Dendritic cell treated with granulocyte-macrophage colony-stimulating factor and Interleukin-4, amounts not matched to agents 40 ng/mL and 50 ng/mL, for 4 days (primary cell): ENCODE data around the gene CLECL1.
"Not testable (repeated sequence)": the region's sequence is repeated elsewhere in the genome, so short reads cannot be mapped to it uniquely, and the experiment has no call there.

Source experiments
- H3K27ac Mint-ChIP-seq: one replicate; pipeline ENCODE4 v1.8.0; 2022; ENCODE audit warnings: mild to moderate bottlenecking, mixed read lengths
- H3K27me3 Mint-ChIP-seq: one replicate; pipeline ENCODE4 v1.8.0; 2022; ENCODE audit warnings: mild to moderate bottlenecking, mixed read lengths
- H3K36me3 Mint-ChIP-seq: one replicate; pipeline ENCODE4 v1.8.0; 2022; ENCODE audit warnings: low read depth, mixed read lengths
- H3K4me1 Mint-ChIP-seq: one replicate; pipeline ENCODE4 v1.8.0; 2022; ENCODE audit warnings: low read depth, mixed read lengths
- H3K4me3 Mint-ChIP-seq: one replicate; pipeline ENCODE4 v1.8.0; 2022; ENCODE audit warnings: mild to moderate bottlenecking, moderate library complexity, mixed read lengths
- H3K9me3 Mint-ChIP-seq: one replicate; pipeline ENCODE4 v1.8.0; 2022; ENCODE audit warnings: mixed read lengths
- intact Hi-C: fragments of 100-400 bp; cut with micrococcal nuclease; formaldehyde crosslinking; loops from one replicate; pipeline ENCODE4 v1.15.0; 2022

The CLECL1 gene

DNA sequence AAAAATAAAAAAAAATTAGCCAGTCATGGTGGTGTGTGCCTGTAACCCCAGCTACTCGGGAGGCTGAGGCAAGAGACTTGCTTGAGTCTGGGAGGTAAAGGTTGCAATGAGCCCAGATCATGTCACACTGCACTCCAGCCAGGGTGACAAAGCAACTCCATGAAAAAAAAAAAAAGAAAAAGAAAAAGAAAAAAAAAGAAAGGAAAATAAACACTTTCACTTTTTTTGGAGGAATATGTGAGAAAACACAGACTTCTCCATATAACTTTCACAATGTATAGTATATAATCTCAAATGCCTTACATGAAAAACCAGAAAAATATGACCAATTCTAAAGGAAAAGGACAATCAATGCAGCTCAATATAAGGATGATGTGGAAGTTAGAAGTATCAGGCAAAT is 8.9 kb downstream of the CLECL1 start:
- H3K4me1 Mint-ChIP-seq: peaks cover 23% of the 10 kb centered on the region

DNA sequence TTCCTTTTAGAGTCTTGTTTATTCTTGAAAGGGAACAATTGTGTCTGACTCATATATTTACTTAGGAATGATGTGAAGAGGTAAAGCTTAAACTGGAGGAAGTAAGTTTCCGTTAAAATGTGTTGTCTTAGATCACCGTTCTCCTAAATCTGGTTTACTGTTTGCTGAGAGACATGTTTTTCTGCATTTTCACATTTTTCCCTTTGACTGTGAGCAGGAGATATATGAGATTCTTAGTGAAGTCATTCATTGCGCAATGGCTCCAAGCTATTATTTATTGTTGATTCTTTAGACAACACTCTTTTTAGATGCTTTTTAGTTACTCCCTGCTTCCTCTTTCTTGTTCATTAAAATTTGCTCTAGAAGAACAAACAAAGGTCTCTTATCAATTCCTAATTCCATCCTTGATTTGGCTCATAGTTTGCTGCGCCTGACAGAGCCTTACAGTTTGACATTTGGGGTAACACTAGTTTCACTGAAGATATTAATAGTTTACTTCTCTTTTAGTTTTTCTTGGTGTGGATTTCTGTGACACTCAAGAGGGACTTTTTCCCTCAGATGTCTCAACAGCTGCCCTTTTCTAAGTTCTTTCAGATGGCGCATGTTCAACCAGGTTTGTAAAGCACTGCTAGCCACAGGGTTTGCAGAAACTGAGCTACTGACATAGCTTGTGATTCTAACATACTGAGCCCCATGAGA is 11.4 kb downstream of the CLECL1 start:
- Mint-ChIP-seq H3K27me3 (no peaks in the 10 kb centered on the region), H3K36me3 (peaks cover 9% of the 10 kb centered on the region), H3K9me3 (no peaks in the 10 kb centered on the region), H3K4me1 (peaks cover 23% of the 10 kb centered on the region), H3K27ac (peak overlapping the region; percentile 66), H3K4me3 (no peak overlapping the region)
- intact Hi-C loops: no loop called here

More for the DNA sequence above, 8.9 kb downstream of the CLECL1 start:
- peaks cover 6% of the 10 kb centered on the region for H3K36me3 Mint-ChIP-seq
- H3K9me3 Mint-ChIP-seq: no peaks in the 10 kb centered on the region
- H3K4me3 Mint-ChIP-seq: no peak overlapping the region
- no peak overlapping the region for H3K27ac Mint-ChIP-seq
- no peaks in the 10 kb centered on the region for H3K27me3 Mint-ChIP-seq
- intact Hi-C loops: no loop called here

DNA sequence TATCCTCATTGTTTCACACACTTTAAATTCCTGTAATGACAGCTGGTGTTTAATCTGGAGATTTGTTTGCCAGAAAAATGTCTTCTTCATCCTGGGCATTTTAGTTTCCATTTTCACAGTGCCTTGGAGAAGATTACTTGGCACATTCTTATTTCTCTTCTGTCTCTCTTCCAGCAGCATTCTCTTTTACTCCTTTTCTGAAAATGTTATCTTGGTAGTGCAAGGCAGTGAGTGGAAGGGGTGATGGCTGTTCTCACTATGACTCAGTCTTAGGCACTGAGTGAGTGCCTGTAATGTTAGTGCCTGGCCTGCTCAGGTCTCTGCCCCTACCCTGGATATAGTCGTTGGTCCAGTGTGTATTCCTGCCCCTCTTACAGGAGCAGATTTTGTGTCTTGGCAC is 13.1 kb downstream of the CLECL1 start:
- H3K4me1 Mint-ChIP-seq: peaks cover 31% of the 10 kb centered on the region
- no peak overlapping the region for H3K4me3 Mint-ChIP-seq
- peaks cover 20% of the 10 kb centered on the region for H3K36me3 Mint-ChIP-seq
- H3K27ac Mint-ChIP-seq: no peak overlapping the region
- intact Hi-C loops: no loop called here
- H3K27me3 Mint-ChIP-seq: no peaks in the 10 kb centered on the region
- H3K9me3 Mint-ChIP-seq: no peaks in the 10 kb centered on the region

DNA sequence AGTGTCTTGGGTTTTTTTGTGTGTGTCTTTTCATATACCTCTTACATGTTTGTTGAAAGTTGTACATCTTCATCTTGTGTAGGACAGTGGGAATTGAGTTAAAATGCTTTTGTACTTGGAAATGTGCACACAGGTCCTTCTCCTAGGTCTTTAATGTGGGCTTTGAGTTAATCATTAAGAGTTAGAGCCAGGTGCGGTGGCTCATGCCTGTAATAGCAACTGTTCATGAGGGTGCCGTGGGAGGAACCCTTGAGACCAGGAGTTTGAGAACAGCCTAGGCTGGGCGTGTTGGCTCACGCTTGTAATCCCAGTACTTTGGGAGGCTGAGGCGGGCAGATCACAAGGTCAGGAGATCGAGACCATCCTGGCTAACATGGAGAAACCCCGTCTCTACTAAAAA is 13.9 kb downstream of the CLECL1 start:
- peaks cover 31% of the 10 kb centered on the region for H3K4me1 Mint-ChIP-seq

DNA sequence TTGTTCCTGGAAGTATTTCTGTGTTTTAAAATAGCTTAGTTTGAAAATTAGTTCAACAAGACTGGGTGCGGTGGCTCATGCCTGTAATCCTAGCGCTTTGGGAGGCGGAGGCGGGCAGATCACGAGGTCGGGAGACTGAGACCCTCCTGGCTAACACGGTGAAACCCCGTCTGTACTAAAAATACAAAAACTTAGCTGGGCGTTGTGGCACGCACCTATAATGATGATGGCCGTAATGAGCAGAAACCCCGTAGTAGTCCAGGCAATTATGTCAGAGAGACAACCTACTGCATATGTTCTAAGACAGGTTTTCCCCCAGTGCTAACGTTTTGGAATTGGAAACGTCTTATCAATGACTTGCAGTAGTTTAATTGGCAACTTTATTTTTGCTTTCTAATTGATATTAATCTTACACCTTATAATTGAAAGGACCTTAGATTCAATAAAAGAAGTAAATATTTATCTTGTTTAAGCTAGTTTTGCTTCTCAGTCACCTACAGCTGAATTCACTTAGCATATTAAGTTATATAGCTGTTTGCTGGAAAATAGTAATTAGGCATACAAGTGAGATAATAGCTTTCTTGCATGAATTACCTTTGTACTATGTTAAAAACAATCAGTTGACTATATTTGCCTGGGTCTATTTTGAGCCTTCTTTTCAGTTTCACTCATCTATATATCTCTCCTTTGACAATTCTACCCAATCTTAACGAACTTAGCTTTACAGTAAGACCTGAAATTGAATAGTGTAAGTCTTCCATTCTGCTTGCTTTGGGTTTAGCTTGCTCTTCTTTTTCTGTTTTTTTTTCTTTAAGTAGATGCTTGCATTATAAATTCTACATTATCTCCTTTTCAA is 15.6 kb downstream of the CLECL1 start:
- Mint-ChIP-seq H3K4me1 (peaks cover 30% of the 10 kb centered on the region), H3K27ac (no peak overlapping the region), H3K36me3 (peaks cover 20% of the 10 kb centered on the region), H3K9me3 (no peaks in the 10 kb centered on the region), H3K4me3 (no peak overlapping the region), H3K27me3 (no peaks in the 10 kb centered on the region)
- intact Hi-C loops: no loop called here

More for the DNA sequence above, 13.9 kb downstream of the CLECL1 start:
- Mint-ChIP-seq H3K9me3 (no peaks in the 10 kb centered on the region), H3K27me3 (no peaks in the 10 kb centered on the region), H3K27ac (no peak overlapping the region), H3K36me3 (peaks cover 20% of the 10 kb centered on the region), H3K4me3 (no peak overlapping the region)
- intact Hi-C loops: no loop called here

DNA sequence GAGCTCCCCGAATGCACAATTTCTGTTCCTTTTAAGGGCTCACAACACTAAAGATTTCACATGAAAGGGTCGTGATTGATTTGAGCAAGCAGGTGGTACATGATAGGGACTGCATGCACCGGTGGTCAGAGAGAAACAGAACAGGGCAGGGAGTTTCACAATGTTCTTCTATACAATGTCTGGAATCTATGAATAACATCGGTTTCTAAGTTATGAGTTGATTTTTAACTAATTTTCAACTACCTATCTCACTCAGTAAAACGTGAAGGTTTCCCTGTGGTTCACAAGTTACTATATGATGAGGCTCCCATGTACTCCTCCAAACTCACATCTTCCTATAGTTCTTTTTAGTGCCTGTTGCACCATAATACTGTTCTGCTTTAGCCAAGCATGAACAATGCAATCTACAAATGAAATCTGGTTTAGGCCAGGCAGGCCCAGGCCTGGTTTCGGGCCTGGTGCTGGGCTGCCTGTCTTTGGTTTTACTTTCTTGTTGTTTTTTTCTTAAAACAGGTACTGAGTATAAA is 19.8 kb downstream of the CLECL1 start:
- H3K4me3 Mint-ChIP-seq, intact Hi-C loops, H3K9me3 Mint-ChIP-seq, H3K27me3 Mint-ChIP-seq, H3K27ac Mint-ChIP-seq: not testable (repeated sequence)
- Mint-ChIP-seq H3K36me3 (peaks cover 14% of the 10 kb centered on the region), H3K4me1 (peaks cover 25% of the 10 kb centered on the region)

DNA sequence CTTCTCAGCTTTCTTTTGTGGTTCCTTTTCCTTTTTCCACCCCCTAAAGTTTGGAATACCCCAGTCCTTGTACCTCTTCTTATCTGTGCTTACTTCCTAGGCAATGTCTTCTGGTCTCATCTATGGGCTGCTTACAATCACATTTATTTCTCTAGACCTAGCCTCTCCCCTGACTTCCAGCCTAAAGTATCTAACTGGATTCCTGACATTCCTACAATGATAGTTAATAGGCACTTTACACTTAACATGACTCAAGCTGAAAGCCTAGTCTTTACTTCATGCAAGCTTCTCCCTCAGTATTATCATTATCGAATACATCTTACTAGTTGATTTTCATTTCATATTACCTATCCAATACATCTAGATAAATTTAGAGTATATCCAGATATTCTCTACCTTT is 21.2 kb downstream of the CLECL1 start:
- Mint-ChIP-seq H3K4me1 (peaks cover 36% of the 10 kb centered on the region), H3K27me3 (no peaks in the 10 kb centered on the region), H3K4me3 (no peak overlapping the region), H3K27ac (no peak overlapping the region), H3K36me3 (peaks cover 12% of the 10 kb centered on the region), H3K9me3 (no peaks in the 10 kb centered on the region)
- intact Hi-C loops: no loop called here

DNA sequence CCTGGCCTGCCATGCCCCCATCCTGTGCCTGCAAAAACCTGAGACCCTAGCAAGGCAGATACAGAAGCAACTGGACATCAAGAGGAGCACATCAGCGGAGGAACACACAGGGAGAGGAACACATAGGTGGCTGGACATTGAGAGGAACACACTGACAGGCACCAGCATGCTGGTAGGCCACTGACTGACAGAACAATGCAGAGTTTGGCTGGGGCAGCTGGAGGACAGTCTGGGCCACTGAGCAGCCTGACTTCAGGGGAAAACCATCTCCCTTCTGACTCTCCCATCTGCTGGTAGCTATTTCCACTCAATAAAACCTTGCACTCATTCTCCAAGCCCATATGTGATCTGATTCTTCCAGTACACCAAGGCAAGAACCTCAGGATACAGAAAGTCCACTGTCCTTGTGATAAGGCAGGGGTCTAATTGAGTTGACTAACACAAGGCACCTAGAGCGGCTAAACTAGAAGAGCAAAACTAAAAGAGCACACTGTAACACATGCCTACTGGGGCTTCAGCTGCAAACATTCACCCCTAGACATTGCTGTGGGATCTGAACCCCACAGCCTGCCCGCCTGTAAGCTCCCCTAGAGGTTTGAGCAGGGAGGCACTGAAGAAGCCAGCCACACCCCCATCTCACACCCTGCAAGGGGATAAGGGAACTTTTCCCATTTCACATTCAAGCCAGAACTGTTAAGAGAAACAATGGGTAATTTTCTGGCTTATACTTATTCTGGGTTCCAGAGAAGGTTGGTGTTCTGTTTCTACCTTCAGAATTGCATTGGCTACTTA is 22.1 kb downstream of the CLECL1 start:
- intact Hi-C loops: no loop called here
- Mint-ChIP-seq H3K27ac (peak overlapping the region; percentile 34), H3K4me1 (peaks cover 38% of the 10 kb centered on the region)

DNA sequence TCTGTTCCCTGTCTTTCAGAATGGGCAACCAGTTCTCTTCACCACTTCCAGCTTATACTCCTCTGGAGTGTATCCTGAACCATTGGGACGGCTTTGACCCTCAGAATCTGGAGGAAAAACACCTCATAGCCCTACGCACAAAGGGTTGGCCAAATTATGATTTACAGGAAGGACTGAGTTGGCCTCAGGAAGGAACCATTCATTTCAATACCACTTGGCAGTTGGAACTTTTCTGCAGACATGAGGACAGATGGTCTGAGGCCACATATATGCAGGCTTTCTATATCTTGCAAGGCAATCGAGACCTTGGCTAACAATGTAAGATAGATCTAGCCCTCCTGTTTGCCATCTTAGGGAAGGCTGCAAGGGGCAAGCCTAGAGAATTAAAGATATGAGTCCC is 24.0 kb downstream of the CLECL1 start:
- Mint-ChIP-seq H3K4me3 (no peak overlapping the region), H3K27me3 (no peaks in the 10 kb centered on the region), H3K4me1 (peaks cover 38% of the 10 kb centered on the region), H3K36me3 (no peaks in the 10 kb centered on the region), H3K9me3 (no peaks in the 10 kb centered on the region), H3K27ac (peak overlapping the region; percentile 54)
- intact Hi-C loops: loop anchor here (1.0 to 10.0 kb wide), 2 partner anchors 75 to 374 kb away; no protein-coding TSS in a partner anchor

More for the DNA sequence above, 22.1 kb downstream of the CLECL1 start:
- no peaks in the 10 kb centered on the region for H3K27me3 Mint-ChIP-seq
- H3K36me3 Mint-ChIP-seq: peaks cover 3% of the 10 kb centered on the region
- no peak overlapping the region for H3K4me3 Mint-ChIP-seq
- H3K9me3 Mint-ChIP-seq: no peaks in the 10 kb centered on the region

DNA sequence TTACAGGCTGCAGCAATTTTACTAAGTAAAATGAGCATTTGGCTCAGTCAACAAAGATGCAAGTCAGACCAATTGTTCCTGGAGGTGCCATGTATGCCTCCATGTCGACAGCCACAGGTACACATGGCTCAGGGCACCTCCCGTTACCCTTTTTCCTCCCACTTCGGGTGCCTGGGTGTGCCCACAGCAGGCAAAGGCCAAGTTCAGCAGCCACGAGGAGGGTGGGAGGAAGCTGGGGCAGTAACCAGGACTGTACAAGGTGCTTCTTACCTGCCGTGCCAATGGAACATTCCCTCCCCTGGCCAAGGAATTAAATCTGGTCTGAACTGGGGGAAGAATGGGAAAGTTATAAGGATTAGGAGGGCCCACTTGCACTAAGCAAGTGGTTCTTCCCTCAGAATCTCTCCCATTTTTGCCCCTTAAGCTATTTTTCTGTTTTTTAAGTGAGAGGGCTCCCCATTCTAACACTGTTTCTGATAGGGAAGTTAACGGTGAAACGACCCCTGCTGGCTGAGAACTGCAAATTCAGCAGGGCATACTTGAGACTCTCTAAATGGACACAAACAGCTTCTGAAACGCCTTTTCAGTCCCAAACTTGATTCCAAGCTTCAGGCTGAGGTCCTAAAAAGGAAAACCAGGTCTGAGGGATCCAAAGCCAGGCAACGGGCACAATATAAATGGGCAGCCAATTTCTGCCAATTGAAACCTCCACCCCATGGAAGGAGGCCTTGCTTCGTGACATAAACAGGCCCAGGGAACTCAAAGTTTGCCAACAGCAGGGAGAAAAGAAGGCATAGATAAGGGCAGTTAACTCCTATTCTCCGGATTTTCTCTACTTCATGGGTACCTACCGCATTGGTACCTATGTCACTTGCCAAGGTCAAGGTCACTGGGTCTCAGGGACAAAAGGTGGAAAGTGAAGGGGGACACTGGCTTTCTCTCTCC is 24.8 kb downstream of the CLECL1 start:
- Mint-ChIP-seq H3K9me3 (no peaks in the 10 kb centered on the region), H3K4me1 (peaks cover 38% of the 10 kb centered on the region), H3K36me3 (no peaks in the 10 kb centered on the region), H3K27me3 (no peaks in the 10 kb centered on the region), H3K4me3 (no peak overlapping the region), H3K27ac (peak overlapping the region; percentile 54)
- intact Hi-C loops: loop anchor here (1.0 to 10.0 kb wide), 2 partner anchors 74 to 373 kb away; no protein-coding TSS in a partner anchor

DNA sequence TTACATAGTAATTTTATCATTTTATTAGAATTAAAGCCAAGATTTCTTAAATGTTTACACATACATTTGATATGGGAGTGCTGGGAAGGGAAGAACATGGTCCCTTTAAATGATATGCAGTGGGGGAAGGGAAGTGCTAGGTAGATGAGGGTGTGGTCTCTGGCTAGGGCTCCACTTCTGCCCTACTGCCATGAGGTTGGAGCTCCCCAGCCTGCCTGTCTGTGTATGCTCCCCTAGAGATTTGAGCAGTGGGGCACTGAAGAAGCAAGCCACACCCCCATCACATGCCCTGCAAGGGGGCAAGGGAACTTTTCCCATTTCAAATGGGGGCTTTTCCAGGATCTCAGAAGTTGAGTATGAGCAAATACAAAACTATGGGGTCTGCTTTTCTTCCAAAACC is 25.5 kb downstream of the CLECL1 start:
- intact Hi-C loops: loop anchor here (10.0 kb wide), 1 partner anchor 373 kb away; no protein-coding TSS in a partner anchor
- no peaks in the 10 kb centered on the region for H3K36me3 Mint-ChIP-seq
- no peaks in the 10 kb centered on the region for H3K9me3 Mint-ChIP-seq
- no peaks in the 10 kb centered on the region for H3K27me3 Mint-ChIP-seq
- peaks cover 44% of the 10 kb centered on the region for H3K4me1 Mint-ChIP-seq
- no peak overlapping the region for H3K4me3 Mint-ChIP-seq
- H3K27ac Mint-ChIP-seq: peak overlapping the region; percentile 54

DNA sequence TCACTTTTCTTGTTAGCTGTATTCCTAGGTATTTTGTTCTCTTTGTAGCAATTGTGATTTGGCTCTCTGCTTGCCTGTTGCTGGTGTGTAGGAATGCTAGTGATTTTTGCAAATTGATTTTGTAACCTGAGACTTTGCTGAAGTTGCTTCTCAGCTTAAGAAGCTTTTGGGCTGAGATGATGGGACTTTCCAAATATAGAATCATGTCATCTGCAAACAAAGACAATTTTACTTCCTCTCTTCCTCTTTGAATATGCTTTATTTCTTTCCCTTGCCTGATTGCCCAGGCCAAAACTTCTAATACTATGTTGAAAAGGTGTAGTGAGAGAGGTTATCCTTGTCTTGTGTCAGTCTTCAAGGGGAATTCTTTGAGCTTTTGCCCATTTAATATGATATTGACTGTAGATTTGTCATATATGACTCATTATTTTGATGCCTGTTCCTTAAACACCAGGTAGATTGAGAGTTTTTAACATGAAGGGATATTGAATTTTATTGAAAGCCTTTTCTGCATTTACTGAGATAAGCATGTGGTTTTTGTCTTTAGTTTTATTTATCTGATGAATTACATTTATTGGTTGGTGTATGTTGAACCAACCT is 26.7 kb downstream of the CLECL1 start:
- peak overlapping the region; percentile 4 for H3K4me3 Mint-ChIP-seq
- H3K9me3 Mint-ChIP-seq: no peaks in the 10 kb centered on the region
- peak overlapping the region; percentile 56 for H3K27ac Mint-ChIP-seq
- intact Hi-C loops: loop anchor here (10.0 kb wide), 1 partner anchor 371 kb away; no protein-coding TSS in a partner anchor
- peaks cover 53% of the 10 kb centered on the region for H3K4me1 Mint-ChIP-seq
- no peaks in the 10 kb centered on the region for H3K27me3 Mint-ChIP-seq
- peaks cover 6% of the 10 kb centered on the region for H3K36me3 Mint-ChIP-seq
